Activated CD4-positive, alpha-beta T cell treated with anti-CD3 and anti-CD28 coated beads, Interleukin-2, amount 50 U/mL, for 48 hours (primary cell): ENCODE results near the gene ASAH2.
"Not testable (repeated sequence)": the region's sequence is repeated elsewhere in the genome, so short reads cannot be mapped to it uniquely, and the experiment has no call there.

Experiments
- DNase-seq, 2 experiments: peaks; one replicate each; pipeline ENCODE4 v3.0.0-alpha.2; 2020

The ASAH2 gene

GRCh38 chr10:50251394-50251793, at the start of gene ASAH2:
TSS of gene ASAH2 (minus strand) at chr10:50251516. CDS start at chr10:50248610, 2,906 bp downstream.
- no peak for DNase-seq

DNA sequence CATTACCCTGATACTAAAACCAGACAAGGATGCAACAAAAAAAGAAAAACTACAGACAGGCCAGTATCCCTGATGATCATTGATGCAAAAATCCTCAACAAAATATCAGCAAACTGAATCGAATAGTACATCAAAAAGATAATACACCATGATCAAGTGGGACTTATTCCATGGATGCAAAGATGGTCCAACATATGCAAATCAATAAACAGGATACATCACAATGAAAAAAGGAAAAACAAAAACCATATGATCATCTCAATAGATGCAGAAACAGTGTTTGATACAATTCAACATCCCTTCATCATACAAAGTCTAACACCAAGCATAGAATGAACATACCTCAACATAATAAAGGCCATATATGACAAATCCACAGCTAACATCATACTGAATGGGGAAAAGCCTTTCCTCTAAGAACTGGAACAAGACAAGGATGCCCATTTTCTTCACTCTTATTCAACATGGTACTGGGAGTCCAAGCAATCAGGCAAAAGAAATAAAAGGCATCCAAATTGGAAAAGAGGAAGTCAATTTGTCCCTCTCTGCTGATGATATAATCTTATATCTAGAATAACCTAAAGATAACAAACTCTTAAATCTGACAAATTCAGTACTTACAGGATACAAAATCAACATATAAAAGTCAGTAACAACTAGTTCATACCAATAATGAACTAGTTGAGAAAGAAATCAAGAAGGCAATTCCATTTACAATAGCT, 48.8 kb upstream of the ASAH2 start:
- no peak for DNase-seq

DNA sequence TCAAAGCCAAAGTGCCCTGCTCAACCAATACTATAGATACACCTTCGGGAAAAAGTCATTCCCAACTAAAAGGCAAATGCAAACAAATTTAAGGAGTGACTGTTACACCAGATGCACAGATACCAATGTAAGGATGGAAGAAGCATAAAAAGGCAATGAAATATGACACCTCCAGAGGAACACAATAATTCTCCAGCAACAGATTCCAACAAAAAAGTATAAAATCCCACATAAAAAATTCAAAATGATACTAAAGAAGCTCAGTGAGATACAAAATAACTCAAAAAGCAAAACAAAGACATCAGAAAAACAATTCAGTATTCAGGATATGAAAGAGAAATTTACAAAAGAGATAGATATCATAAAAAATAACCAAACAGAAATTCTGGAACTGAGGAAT, 44.1 kb upstream of the ASAH2 start:
- no peak for DNase-seq

GRCh38 chr10:50294582-50294981, 43.3 kb upstream of the ASAH2 start:
- DNase-seq = no peak

- DNase-seq = no peak
Observed at GRCh38 chr10:50293513-50294313, 42.4 kb upstream of the ASAH2 start.

DNA sequence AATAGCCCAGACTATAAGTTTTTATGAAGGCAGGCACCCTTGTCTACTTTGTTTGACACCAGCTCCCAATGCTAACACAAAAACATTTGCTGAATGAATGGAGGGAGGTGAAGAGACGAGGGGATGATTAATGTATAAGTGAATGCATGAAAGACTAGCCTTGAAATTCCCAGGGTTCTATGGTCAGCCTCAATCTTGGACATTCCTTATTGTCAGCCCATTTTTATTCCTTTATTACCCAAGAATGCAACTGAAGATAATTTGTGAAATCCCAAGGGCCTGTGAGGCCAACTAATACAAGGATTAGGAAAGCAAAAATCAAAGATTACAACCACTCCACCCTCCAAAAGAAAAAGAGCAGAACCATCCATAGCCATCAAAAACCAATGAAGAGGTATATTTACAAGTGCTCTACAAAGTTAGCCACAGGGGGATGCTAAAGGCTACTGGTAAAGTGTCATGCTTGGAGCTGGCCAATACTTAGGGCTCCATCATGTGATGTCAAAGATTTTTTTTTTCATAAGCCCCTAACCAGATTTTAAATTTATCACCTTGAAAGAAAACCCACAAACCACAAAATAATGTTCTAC, 40.0 kb upstream of the ASAH2 start:
- DNase-seq = no peak

DNA sequence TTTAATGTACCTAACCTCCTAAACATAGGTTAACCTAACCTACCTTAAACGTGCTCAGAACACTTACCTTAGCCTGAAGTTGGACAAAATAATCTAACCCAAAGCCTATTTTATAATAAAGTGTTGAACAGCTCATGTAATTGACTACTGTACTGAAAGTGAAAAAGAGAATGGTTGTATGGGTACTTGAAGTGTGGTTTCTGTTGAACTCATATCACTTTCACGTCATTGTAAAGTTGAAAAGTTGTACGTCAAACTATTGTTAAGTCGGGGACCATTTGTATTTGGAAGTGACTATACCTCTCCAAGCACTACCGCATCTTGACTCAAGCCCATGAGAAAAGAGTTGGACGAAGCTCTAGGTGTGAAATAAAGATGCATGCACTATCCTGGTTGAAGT, 37.9 kb upstream of the ASAH2 start:
- DNase-seq = no peak

GRCh38 chr10:50286996-50287803, 35.9 kb upstream of the ASAH2 start:
- DNase-seq = no peak

- no peak for DNase-seq
Observed at GRCh38 chr10:50286517-50286916, 35.2 kb upstream of the ASAH2 start.

DNA sequence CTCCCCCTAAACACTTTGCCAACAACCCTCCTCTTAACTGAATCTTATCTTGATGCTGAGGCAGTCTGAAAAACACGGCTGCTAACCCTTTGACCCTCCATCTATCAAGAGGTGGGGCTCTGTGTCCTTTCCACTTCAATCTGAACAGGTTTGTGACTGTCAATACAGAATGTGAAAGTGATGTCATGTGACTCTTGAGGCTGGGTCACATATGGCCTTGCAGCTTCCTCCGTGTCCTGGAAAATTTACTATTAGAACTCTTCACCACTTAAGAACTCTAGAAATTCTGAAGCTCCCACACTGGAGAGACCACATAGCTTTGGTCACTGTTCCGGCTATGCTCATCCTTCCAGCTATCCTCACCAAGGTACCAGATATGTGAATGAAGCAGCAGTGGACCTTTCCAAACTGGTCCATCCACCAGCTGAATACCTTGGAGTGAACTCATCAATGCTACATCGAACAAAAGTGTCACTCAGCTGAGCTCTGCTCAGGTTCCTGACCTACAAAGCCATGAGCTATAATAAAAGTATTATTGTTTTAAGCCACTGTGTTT, 30.7 kb upstream of the ASAH2 start:
- DNase-seq = no peak

DNA sequence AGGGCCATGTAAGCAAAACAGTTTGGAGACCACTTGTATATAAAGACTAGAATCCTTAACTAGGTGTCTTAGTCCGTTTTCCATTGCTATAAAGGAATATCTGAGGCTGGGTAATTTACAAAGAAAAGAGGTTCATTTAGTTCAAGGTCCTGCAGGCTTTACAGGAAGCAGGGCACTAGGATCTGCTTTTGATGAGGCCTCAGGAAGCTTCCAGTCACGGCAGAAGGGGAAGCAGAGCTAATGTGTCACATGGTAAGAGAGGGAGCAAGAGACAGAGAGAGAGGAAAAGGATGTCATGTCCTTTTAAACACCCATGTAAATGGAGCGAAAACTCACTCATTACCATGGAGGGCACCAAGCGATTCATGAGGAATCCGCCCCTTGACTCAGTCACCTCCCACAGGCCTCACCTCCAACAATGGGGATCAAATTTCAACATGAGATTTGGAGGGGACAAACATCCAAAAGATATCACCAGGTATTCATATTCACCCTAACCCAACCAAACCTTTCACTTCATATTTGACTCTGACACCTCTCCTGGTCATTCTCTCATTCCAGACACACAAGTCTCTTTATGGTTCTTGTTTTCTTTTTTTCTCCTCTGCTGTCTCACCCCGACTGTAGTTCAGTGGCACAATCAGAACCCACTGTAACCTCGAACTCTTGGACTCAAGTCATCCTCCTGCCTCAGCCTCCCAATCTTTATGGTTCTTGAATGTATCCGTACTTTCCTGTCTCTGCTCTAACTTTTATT, 30.1 kb upstream of the ASAH2 start:
- no peak for DNase-seq

- no peak for DNase-seq
Observed at GRCh38 chr10:50280049-50280841, 28.9 kb upstream of the ASAH2 start.

- DNase-seq = no peak
Observed at GRCh38 chr10:50279489-50279888, 28.2 kb upstream of the ASAH2 start.

DNA sequence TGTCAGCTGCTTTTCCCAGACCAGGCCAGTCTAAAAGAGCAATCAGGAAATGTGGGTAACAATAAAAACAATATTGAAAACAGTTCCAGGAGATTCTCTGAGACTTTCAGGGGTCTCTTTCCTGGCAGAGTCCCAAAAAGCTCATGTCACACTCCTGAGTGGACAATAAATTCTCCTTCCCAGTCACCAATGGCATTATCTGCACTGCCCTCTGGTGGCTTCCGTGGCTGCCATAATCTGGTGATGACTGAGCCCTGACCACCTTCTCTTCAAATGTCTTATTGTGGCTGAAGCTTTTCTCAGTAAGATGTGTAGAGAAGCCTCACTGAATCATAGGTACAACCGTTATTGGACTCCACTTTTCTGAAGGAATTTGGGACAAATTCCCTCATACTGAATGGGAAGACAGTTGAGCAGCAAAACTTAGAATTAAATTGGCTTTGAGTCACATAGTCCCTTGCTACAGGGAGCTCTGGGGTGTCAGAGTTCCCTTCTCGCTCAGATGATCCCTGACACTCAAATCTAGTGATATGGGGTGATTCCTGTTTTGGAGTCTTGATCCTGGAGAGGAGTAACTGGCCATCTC, 24.4 kb upstream of the ASAH2 start:
- peak; percentile 48 to 53 for DNase-seq

DNA sequence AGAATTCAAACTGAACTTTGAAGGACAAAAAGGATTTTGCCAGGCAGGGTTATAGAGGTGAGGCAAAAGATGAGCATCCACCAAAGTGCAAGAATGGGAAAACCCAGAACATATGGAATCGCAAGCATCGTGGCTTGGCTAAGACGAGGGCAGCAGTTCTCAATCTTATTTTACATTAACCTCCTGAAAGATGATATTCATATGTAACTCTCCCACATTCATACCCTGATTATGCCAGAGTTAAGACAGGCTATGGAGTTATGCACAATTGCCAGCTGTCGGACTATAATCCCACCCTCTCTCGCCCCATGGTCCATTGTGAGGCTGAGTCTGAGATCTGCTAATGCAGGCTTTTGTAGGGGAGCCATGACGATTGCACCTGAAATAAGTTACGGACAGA, 21.2 kb upstream of the ASAH2 start:
- DNase-seq = no peak

GRCh38 chr10:50271564-50272250, 20.4 kb upstream of the ASAH2 start:
- no peak for DNase-seq

DNA sequence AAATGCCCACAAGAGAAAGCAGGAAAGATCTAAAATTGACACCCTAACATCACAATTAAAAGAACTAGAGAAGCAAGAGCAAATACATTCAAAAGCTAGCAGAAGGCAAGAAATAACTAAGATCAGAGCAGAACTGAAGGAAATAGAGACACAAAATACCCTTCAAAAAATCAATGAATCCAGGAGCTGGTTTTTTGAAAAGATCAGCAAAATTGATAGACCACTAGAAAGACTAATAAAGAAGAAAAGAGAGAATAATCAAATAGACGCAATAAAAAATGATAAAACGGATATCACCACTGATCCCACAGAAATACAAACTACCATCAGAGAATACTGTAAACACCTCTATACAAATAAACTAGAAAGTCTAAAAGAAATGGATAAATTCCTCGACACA, 16.6 kb upstream of the ASAH2 start:
- not testable (repeated sequence) for DNase-seq

DNA sequence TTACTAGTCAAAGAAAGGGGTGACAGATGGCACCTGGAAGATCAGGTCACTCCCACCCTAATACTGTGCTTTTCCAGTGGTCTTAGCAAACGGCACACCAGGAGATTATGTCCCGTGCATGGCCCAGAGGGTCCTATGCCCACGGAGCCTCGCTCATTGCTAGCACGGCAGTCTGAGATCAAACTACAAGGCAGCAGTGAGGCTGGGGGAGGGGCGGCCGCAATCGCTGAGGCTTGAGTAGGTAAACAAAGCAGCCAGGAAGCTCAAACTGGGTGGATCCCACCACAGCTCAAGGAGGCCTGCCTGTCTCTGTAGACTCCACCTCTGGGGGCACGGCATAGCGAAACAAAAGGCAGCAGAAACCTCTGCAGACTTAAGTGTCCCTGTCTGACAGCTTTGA, 11.3 kb upstream of the ASAH2 start:
- not testable (repeated sequence) for DNase-seq

DNA sequence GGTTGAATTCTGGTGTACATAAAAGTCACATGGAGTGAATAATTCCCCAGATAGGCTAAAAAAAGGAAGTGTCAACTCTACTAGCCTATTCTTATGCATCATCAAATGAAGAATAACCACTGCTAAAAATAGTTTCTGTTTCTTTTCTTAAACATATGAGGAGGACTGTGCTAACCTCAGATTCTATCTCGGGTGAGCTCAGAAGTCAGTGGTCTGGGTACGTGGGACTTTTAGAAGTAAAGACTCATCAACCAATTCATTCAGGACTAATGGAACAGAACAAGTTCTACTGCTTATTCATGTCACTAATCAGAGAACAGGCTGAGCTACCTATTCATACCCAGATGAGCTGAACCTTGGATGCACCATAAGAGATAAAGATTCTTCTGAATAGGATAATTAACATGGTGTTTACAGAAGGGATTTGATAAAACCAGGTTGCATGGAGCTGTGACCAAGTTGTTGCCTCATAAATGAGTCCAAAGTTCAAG, 9.5 kb upstream of the ASAH2 start:
- no peak for DNase-seq

DNA sequence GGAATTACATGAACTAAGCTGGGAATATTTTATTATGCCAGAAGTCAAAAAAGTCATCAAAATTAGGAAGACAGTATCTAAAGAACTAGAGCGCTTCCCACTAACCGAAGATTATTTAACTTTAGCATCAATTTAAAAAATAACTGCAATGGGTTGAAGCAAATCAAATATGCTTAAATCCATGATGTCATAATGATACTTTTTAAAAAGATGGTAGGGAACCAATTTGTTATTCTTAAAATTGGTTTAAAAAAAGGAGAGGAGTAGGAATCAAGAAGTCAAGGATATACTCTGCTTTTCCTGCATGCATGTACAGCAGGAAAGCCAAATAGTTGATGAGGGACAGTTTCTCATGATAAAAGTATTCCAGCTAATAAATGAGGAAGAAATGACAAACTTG, 3.2 kb upstream of the ASAH2 start:
- DNase-seq = no peak
